ENCODE results near the gene BRIP1. TPM values are rescaled to one million over a fixed set of nuclear protein-coding genes. Genes with fewer than 3 reads are reported as not detected.
"Not testable (repeated sequence)": the region's sequence is repeated elsewhere in the genome, so short reads cannot be mapped to it uniquely, and the experiment has no call there.

The BRIP1 gene
- total RNA-seq, 1 experiment from 2014 or later: 38.4 TPM

DNA sequence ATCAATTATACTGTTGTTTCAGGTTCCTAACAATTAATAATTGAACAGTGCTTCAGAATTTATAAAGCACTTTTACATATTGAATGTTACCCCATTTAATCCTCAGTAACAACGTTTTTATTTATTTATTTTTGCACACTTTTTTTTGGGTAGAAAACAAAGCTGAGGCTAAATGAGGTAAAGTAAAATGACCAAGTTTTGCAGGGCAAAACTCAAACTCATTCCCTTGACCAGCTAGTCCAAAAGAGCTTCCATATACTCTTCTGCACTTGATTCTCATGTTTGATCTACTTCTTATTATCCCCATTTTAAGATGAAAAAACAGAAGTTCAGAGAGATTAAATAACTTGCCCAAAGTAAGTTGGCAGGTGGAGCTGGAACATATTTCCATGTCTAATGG, 191.2 kb downstream of the BRIP1 start:
- H3K27me3 ChIP-seq: no peaks in the 10 kb centered on the region
- H3K4me1 ChIP-seq: no peaks in the 10 kb centered on the region
- 0 out of 2 replicates have a peak, but pooled peaks cover 2% of the 10 kb centered on the region for H3K9me3 ChIP-seq (replicated peaks)
- H3K27ac ChIP-seq: no peak overlapping the region
- no peak for DNase-seq
- no peaks in the 10 kb centered on the region for H3K36me3 ChIP-seq
- H3K4me3 ChIP-seq: no peak overlapping the region

DNA sequence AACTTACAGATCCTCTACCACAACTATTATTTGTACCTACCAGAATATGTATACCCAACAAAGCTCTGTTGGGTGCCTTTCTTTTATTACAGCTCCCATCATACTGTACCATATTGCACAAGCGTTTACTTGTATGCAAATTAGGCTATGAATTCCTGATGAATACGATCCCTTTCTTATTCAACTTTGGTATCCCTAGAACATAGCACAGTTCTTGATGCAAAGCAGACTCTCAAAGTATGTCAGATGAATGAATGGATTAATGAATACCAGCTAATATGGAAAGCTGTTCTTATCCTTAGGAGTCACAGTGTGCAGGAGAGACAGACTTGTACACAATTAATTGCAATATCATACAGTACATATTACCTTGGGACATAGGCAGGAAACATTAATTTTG, 192.6 kb downstream of the BRIP1 start:
- H3K27me3 ChIP-seq: no peaks in the 10 kb centered on the region
- no peak overlapping the region for H3K4me3 ChIP-seq
- H3K9me3 ChIP-seq (replicated peaks): no peaks in the 10 kb centered on the region
- H3K36me3 ChIP-seq: no peaks in the 10 kb centered on the region
- no peaks in the 10 kb centered on the region for H3K4me1 ChIP-seq
- no peak for DNase-seq
- H3K27ac ChIP-seq: no peak overlapping the region

DNA sequence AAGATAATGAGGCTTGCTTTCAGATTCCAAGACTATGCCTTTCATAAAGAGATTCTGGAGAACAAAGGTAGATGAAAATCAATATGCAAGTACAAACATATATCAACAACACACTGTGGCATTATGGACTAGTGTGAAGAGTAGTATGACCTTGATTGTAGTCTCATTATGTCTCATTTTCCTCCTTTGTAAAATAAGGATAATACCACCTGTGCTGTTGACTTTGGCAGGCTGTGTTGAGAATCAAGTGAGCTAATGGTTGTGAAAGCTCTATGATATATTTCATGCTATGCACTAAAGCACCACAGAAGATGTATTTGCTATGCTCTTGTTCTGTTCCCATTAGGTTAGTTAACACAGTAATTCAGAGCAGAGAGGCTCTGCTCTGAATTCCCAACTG, 193.8 kb downstream of the BRIP1 start:
- Histone ChIP-seq H3K27me3 (no peaks in the 10 kb centered on the region), H3K4me3 (no peak overlapping the region), H3K4me1 (no peaks in the 10 kb centered on the region), H3K27ac (no peak overlapping the region), H3K36me3 (no peaks in the 10 kb centered on the region), H3K9me3 (replicated peaks) (0 out of 2 replicates have a peak, but pooled peaks cover under 1% of the 10 kb centered on the region)
- no peak for DNase-seq

DNA sequence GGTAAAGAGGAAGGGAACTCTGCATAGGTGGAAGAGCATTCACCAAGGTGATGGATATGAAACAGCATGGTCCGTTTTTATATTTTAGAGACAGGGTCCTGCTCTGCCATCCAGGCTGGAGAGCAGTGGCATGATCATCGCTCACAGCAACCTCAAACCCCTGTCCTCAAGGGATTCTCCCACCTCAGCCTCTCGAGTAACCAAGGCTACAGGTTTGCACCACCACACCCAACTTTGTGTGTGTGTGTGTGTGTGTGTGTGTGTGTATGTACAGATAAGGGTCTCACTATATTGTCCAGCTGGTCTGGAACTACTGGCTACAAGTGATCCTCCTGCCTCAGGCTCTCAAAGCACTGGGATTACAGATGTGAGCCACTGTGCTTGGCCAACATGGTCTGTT, 194.8 kb downstream of the BRIP1 start:
- Histone ChIP-seq H3K4me3 (no peak overlapping the region), H3K27me3 (no peaks in the 10 kb centered on the region), H3K36me3 (no peaks in the 10 kb centered on the region), H3K27ac (no peak overlapping the region), H3K9me3 (replicated peaks) (0 out of 2 replicates have a peak, but pooled peaks cover 3% of the 10 kb centered on the region), H3K4me1 (no peaks in the 10 kb centered on the region)
- no peak for DNase-seq

GRCh38 chr17:61666406-61667088, 196.8 kb downstream of the BRIP1 start:
- DNase-seq, H3K4me1 ChIP-seq: not testable (repeated sequence)

DNA sequence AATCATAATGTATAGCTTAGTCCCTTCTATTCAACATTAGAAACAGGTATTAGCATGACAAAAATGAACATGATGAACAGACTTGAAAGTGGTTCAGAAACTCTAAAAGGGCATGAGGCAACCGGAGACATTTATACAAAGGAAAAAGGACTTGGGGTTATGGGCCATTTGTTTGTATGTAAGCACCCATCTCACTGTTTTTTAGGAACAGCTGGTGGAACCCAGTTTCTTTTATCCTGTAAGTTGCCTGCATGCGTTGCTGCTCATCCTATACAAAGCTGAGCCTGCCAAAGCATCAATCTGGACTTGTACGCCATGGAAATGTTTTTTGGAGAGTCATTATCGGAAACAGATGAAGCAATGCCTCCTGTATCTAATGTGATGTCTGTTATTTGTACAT, 200.0 kb downstream of the BRIP1 start:
- no peak for DNase-seq
- Histone ChIP-seq H3K4me3 (no peak overlapping the region), H3K36me3 (no peaks in the 10 kb centered on the region), H3K27me3 (no peaks in the 10 kb centered on the region), H3K9me3 (replicated peaks) (0 out of 2 replicates have a peak, but pooled peaks cover 3% of the 10 kb centered on the region), H3K4me1 (no peaks in the 10 kb centered on the region), H3K27ac (no peak overlapping the region)

More at GRCh38 chr17:61666406-61667088, 196.8 kb downstream of the BRIP1 start:
- not testable (repeated sequence) for H3K9me3 ChIP-seq (replicated peaks); H3K36me3 ChIP-seq; H3K27me3 ChIP-seq; H3K27ac ChIP-seq; H3K4me3 ChIP-seq

GRCh38 chr17:61662741-61663140, 200.6 kb downstream of the BRIP1 start:
- Histone ChIP-seq H3K36me3 (no peaks in the 10 kb centered on the region), H3K4me3 (no peak overlapping the region), H3K27ac (no peak overlapping the region), H3K27me3 (no peaks in the 10 kb centered on the region), H3K4me1 (no peaks in the 10 kb centered on the region), H3K9me3 (replicated peaks) (0 out of 2 replicates have a peak, but pooled peaks cover 3% of the 10 kb centered on the region)
- no peak for DNase-seq

GRCh38 chr17:61662186-61662585, 201.1 kb downstream of the BRIP1 start:
- no peaks in the 10 kb centered on the region for H3K36me3 ChIP-seq
- 0 out of 2 replicates have a peak, but pooled peaks cover 3% of the 10 kb centered on the region for H3K9me3 ChIP-seq (replicated peaks)
- H3K4me3 ChIP-seq: no peak overlapping the region
- H3K4me1 ChIP-seq: no peaks in the 10 kb centered on the region
- H3K27ac ChIP-seq: no peak overlapping the region
- no peaks in the 10 kb centered on the region for H3K27me3 ChIP-seq
- DNase-seq: no peak

DNA sequence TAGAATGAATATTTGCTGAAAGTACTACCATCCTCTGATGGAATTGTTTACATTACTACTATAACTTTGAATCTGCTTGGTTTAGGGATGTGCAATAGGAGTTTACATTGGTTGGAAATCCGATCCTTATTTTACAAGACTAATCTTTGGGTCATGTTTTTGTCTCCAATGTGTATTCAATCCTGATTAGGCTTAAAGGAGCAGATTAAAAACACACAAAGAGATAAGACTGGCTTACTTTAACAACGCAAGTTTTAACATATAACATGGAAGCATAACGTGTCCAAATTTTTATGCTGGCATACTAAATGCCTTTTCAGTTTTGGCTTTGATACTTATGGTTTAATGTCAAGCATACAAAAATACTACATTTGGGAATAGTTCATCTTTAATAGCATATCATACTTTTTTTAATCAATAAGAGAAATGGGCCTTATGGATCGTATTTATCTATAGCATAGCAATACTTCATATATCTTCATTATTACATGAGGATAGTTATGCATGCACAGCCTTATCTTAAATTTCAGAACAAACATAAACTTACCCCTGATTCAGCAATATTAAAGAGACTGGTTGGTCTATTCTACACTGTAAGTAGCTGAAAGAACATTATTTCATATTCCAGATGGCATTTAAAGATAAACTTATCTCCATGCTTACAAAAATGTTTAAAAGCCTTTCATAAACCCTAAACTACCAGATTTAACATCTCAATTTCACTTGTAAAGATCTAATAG, 202.4 kb downstream of the BRIP1 start:
- no peaks in the 10 kb centered on the region for H3K27me3 ChIP-seq
- no peaks in the 10 kb centered on the region for H3K36me3 ChIP-seq
- no peaks in the 10 kb centered on the region for H3K4me1 ChIP-seq
- 0 out of 2 replicates have a peak, but pooled peaks cover 3% of the 10 kb centered on the region for H3K9me3 ChIP-seq (replicated peaks)
- H3K27ac ChIP-seq: no peak overlapping the region
- DNase-seq: no peak
- H3K4me3 ChIP-seq: no peak overlapping the region

GRCh38 chr17:61659437-61659836, 203.9 kb downstream of the BRIP1 start:
- Histone ChIP-seq H3K27me3 (no peaks in the 10 kb centered on the region), H3K27ac (no peak overlapping the region), H3K4me1 (no peaks in the 10 kb centered on the region), H3K36me3 (no peaks in the 10 kb centered on the region), H3K9me3 (replicated peaks) (0 out of 2 replicates have a peak, but pooled peaks cover 1% of the 10 kb centered on the region), H3K4me3 (no peak overlapping the region)
- DNase-seq: no peak

- Histone ChIP-seq H3K9me3 (replicated peaks) (no peaks in the 10 kb centered on the region), H3K27me3 (no peaks in the 10 kb centered on the region), H3K4me3 (no peak overlapping the region), H3K4me1 (no peaks in the 10 kb centered on the region), H3K27ac (no peak overlapping the region), H3K36me3 (no peaks in the 10 kb centered on the region)
- DNase-seq: no peak
Observed at GRCh38 chr17:61658183-61658582, 205.1 kb downstream of the BRIP1 start.

GRCh38 chr17:61657338-61657737, 206.0 kb downstream of the BRIP1 start:
- Histone ChIP-seq H3K9me3 (replicated peaks) (no peaks in the 10 kb centered on the region), H3K36me3 (no peaks in the 10 kb centered on the region), H3K4me3 (no peak overlapping the region), H3K4me1 (no peaks in the 10 kb centered on the region), H3K27ac (no peak overlapping the region), H3K27me3 (no peaks in the 10 kb centered on the region)
- DNase-seq: no peak

- no peak for DNase-seq
- Histone ChIP-seq H3K4me1 (no peaks in the 10 kb centered on the region), H3K4me3 (no peak overlapping the region), H3K27ac (no peak overlapping the region), H3K9me3 (replicated peaks) (no peaks in the 10 kb centered on the region), H3K27me3 (no peaks in the 10 kb centered on the region), H3K36me3 (no peaks in the 10 kb centered on the region)
Observed at GRCh38 chr17:61656721-61657217, 206.6 kb downstream of the BRIP1 start.

- Histone ChIP-seq H3K4me1 (no peaks in the 10 kb centered on the region), H3K9me3 (replicated peaks) (peaks cover 5% of the 10 kb centered on the region; the same call in 1 of the 2 replicates), H3K27me3 (no peaks in the 10 kb centered on the region), H3K27ac (no peak overlapping the region), H3K36me3 (no peaks in the 10 kb centered on the region), H3K4me3 (no peak overlapping the region)
- DNase-seq: no peak
Observed at GRCh38 chr17:61650749-61651148, 212.6 kb downstream of the BRIP1 start.

- Histone ChIP-seq H3K4me1 (no peaks in the 10 kb centered on the region), H3K4me3 (no peak overlapping the region), H3K36me3 (no peaks in the 10 kb centered on the region), H3K27me3 (no peaks in the 10 kb centered on the region), H3K27ac (no peak overlapping the region), H3K9me3 (replicated peaks) (peaks cover 5% of the 10 kb centered on the region; the same call in 1 of the 2 replicates)
- DNase-seq: no peak
Observed at GRCh38 chr17:61648587-61648986, 214.7 kb downstream of the BRIP1 start.
